DMS 273 treated with DMSO at 0.1 percent for 48 hours (cell line): Measurements from ENCODE around the gene DGKA.
A peak's percentile ranks its signal among the peaks of the same experiment; 100 is the strongest.
"Not testable (repeated sequence)": the region's sequence is repeated elsewhere in the genome, so short reads cannot be mapped to it uniquely, and the experiment has no call there.

ENCODE experiments used
- DNase-seq: peaks from one replicate; lab custom pipeline; 2025; lab: John Stamatoyannopoulos, UW

Gene DGKA

GRCh38 chr12:55969356-55969755 lies 38.4 kb downstream of the DGKA start:
- DNase-seq: no peak

- DNase-seq: no peak
Observed at GRCh38 chr12:55970775-55971174, 39.8 kb downstream of the DGKA start.

- DNase-seq: no peak
Observed at GRCh38 chr12:55972042-55972441, 41.1 kb downstream of the DGKA start.

GRCh38 chr12:55972456-55972855 lies 41.5 kb downstream of the DGKA start:
- DNase-seq: no peak

GRCh38 chr12:55972911-55973598 lies 42.1 kb downstream of the DGKA start:
- no peak for DNase-seq

- peak; percentile 99 for DNase-seq
Observed at GRCh38 chr12:55973599-55974307, 42.8 kb downstream of the DGKA start, which contains the start of gene RAB5B. RAB5B (plus strand) TSS chr12:55974078; CDS start chr12:55986961, 12,883 bp downstream.

- no peak for DNase-seq
Observed at GRCh38 chr12:55974308-55974730, 43.4 kb downstream of the DGKA start.

- DNase-seq: no peak
Observed at GRCh38 chr12:55978393-55978792, 47.4 kb downstream of the DGKA start.

- no peak for DNase-seq
Observed at GRCh38 chr12:55979069-55979468, 48.1 kb downstream of the DGKA start.

- DNase-seq: not testable (repeated sequence)
Observed at GRCh38 chr12:55981882-55982281, 50.9 kb downstream of the DGKA start.

GRCh38 chr12:55982319-55982936 lies 51.5 kb downstream of the DGKA start:
- no peak for DNase-seq

- DNase-seq: no peak
Observed at GRCh38 chr12:55983232-55983842, 52.4 kb downstream of the DGKA start.

GRCh38 chr12:55984861-55985260 lies 53.9 kb downstream of the DGKA start:
- DNase-seq: no peak

- no peak for DNase-seq
Observed at GRCh38 chr12:55985341-55985740, 54.4 kb downstream of the DGKA start.

- not testable (repeated sequence) for DNase-seq
Observed at GRCh38 chr12:55985976-55986375, 55.0 kb downstream of the DGKA start.

- DNase-seq: no peak
Observed at GRCh38 chr12:55991110-55991509, 60.1 kb downstream of the DGKA start.

- no peak for DNase-seq
Observed at GRCh38 chr12:55993230-55993853, 62.4 kb downstream of the DGKA start.

- no peak for DNase-seq
Observed at GRCh38 chr12:55995366-55995765, 64.4 kb downstream of the DGKA start.

GRCh38 chr12:55996201-55996714 lies 65.3 kb downstream of the DGKA start:
- DNase-seq: no peak

- peak; percentile 80 for DNase-seq
Observed at GRCh38 chr12:55996715-55997534, 66.0 kb downstream of the DGKA start, which contains the start of gene SUOX. SUOX (plus strand) TSS chr12:55997276; CDS start chr12:56002222, 4,946 bp downstream.

GRCh38 chr12:55997535-55997859 lies 66.5 kb downstream of the DGKA start:
- no peak for DNase-seq
